K562 (cell line): ENCODE data around the gene KYAT1. TPM values are rescaled to one million over a fixed set of nuclear protein-coding genes. Genes with fewer than 3 reads are reported as not detected.

Experiments used
- ATAC-seq: fragments of 200-7000 bp; cut with Tn5 transposase; 3 replicates; pipeline ENCODE4 v1.9.1; 2020; ENCODE audit warnings: moderate library complexity
- BruUV-seq: library from RNA; stranded (reverse); fragments of 400-500 nt; replicated peaks from 2 replicates; lab custom pipeline; 2021; lab: Mats Ljungman, UMichigan
- CTCF ChIA-PET: fragments of 300-600 bp; formaldehyde crosslinking; extraction: SDS; loops from one replicate; lab custom pipeline; 2021; ENCODE audit warnings: low intra/inter-chr PET ratio; lab: Yijun Ruan, JAX
- POLR2A ChIA-PET: fragments of 300-600, 350-650 bp; sonication (Branson Sonifier 250); formaldehyde crosslinking; extraction: SDS; loops from one replicate; lab custom pipeline; 2021; ENCODE audit warnings: antibody characterized with exemption, inconsistent platforms; lab: Yijun Ruan, JAX
- DNase-seq, 4 experiments: peaks; one replicate each; pipeline versions ENCODE4 v3.0.0 to v3.0.0-alpha.2; 2011 to 2018; ENCODE audit warnings: low spot score in 3 of 4, mixed read lengths in 3 of 4; ENCODE audit errors: extremely low read depth in 1 of 4
- FAIRE-seq: peaks from 2 replicates; lab custom pipeline; 2011; peaks lifted over from hg19 to GRCh38; lab: Jason Lieb, UNC
- H2AFZ ChIP-seq: 2 replicates; pipeline ENCODE4 v1.6.0; 2011; ENCODE audit warnings: low read depth, low read length, control low read depth, inconsistent platforms
- H3K27ac ChIP-seq: fragments of 200-600 bp; 3 replicates; pipeline ENCODE4 v1.8.0; 2011; ENCODE audit warnings: low read depth, mild to moderate bottlenecking, control low read depth, inconsistent platforms, low read length, moderate library complexity, mixed read lengths; ENCODE audit errors: extremely low read depth
- H3K27me3 ChIP-seq, 2 experiments: fragments of 300-600 bp in 1 of 2; 2 replicates in 1 of 2; 3 replicates in 1 of 2; pipeline versions ENCODE4 v1.6.0 to v1.8.0; 2011; ENCODE audit warnings: inconsistent platforms in 2 of 2, low read length in 2 of 2, mild to moderate bottlenecking in 1 of 2, mixed read lengths in 1 of 2, moderate library complexity in 1 of 2; ENCODE audit not compliant: control insufficient read depth in 2 of 2, insufficient read depth in 2 of 2
- H3K36me3 ChIP-seq: fragments of 300-600 bp; 3 replicates; pipeline ENCODE4 v1.8.0; 2011; ENCODE audit warnings: mild to moderate bottlenecking, low read length, inconsistent platforms; ENCODE audit not compliant: control insufficient read depth, insufficient read depth
- H3K4me1 ChIP-seq, 2 experiments: fragments of 200-600 bp in 1 of 2; replicated peaks in 1 of 2; 2 replicates in 1 of 2; 3 replicates in 1 of 2; pipeline versions ENCODE4 v1.5.1 to v1.8.0; 2011; ENCODE audit warnings: inconsistent platforms in 2 of 2, low read length in 2 of 2, mild to moderate bottlenecking in 1 of 2, mixed read lengths in 1 of 2, moderate library complexity in 1 of 2; ENCODE audit not compliant: control insufficient read depth in 2 of 2, insufficient read depth in 2 of 2
- H3K4me2 ChIP-seq: 2 replicates; pipeline ENCODE4 v1.6.1; 2011; ENCODE audit warnings: low read length, control low read depth, inconsistent platforms, mixed read lengths; ENCODE audit not compliant: insufficient read depth
- H3K4me3 ChIP-seq: fragments of 200-600 bp; sonication (generic), shearing (Covaris generic); 2 replicates; pipeline ENCODE4 v1.5.1; 2016; ENCODE audit warnings: control low read depth, inconsistent platforms
- H3K79me2 ChIP-seq: fragments of 200-600 bp; 3 replicates; pipeline ENCODE4 v1.8.0; 2011; ENCODE audit warnings: low read length, inconsistent platforms; ENCODE audit not compliant: control insufficient read depth, insufficient read depth
- H3K9ac ChIP-seq, 2 experiments: 2 replicates each; pipeline versions ENCODE4 v1.6.0 to v1.6.1; 2011; ENCODE audit warnings: low read depth in 2 of 2, low read length in 2 of 2, control low read depth in 1 of 2, inconsistent platforms in 1 of 2, mild to moderate bottlenecking in 1 of 2, mixed read lengths in 1 of 2; ENCODE audit not compliant: insufficient read depth in 1 of 2
- H3K9me1 ChIP-seq: one replicate; pipeline ENCODE4 v1.6.0; 2011; ENCODE audit warnings: inconsistent platforms, mild to moderate bottlenecking, low read length, moderate library complexity; ENCODE audit not compliant: control insufficient read depth, insufficient read depth
- H3K9me3 ChIP-seq: replicated peaks from 2 replicates; pipeline ENCODE4 v1.5.1; 2011; ENCODE audit warnings: low read depth, low read length, inconsistent platforms; ENCODE audit not compliant: control insufficient read depth, insufficient read depth
- H4K20me1 ChIP-seq: replicated peaks from 2 replicates; pipeline ENCODE4 v1.6.1; 2011; ENCODE audit warnings: low read length, inconsistent platforms, mixed read lengths; ENCODE audit not compliant: control insufficient read depth, insufficient read depth
- ARID2 ChIP-seq: fragments of 450-650 bp; IDR thresholded peaks from 2 replicates; pipeline ENCODE4 v1.6.1; 2017; ENCODE audit warnings: antibody characterized with exemption, mild to moderate bottlenecking
- DMBX1 ChIP-seq: fragments of 250-450 bp; sonication (Bioruptor Pico); IDR thresholded peaks from 2 replicates; pipeline ENCODE4 v1.8.0; 2022; ENCODE audit warnings: inconsistent platforms, mild to moderate bottlenecking, moderate library complexity, borderline replicate concordance
- EP400 ChIP-seq: fragments of 450-650 bp; IDR thresholded peaks from 2 replicates; pipeline ENCODE4 v1.6.1; 2017; ENCODE audit warnings: antibody characterized with exemption, mild to moderate bottlenecking, moderate library complexity
- HLTF ChIP-seq: fragments of 450-650 bp; IDR thresholded peaks from 2 replicates; pipeline ENCODE4 v1.6.1; 2016
- HNRNPUL1 ChIP-seq: fragments of 200-400 bp; formaldehyde crosslinking; IDR thresholded peaks from 2 replicates; pipeline ENCODE4 v1.6.1; 2017; ENCODE audit warnings: low read length
- JUN ChIP-seq, 2 experiments: sonication (generic) in 1 of 2; formaldehyde crosslinking in 1 of 2; IDR thresholded peaks; 2 replicates each; pipeline versions ENCODE4 v1.6.1 to v1.8.0; 2012 to 2022; ENCODE audit warnings: borderline replicate concordance in 2 of 2, mild to moderate bottlenecking in 2 of 2, improper control_type of control experiment in 1 of 2, low read depth in 1 of 2, low read length in 1 of 2, missing genetic modification reagents in 1 of 2
- KLF10 ChIP-seq: fragments of 250-450 bp; sonication (Bioruptor Pico); IDR thresholded peaks from 2 replicates; pipeline ENCODE4 v1.6.1; 2021; ENCODE audit warnings: matching md5 sums
- LCOR ChIP-seq: sonication (generic); formaldehyde crosslinking; IDR thresholded peaks from 2 replicates; pipeline ENCODE4 v1.8.0; 2022; ENCODE audit warnings: mild to moderate bottlenecking, missing genetic modification reagents
- MTA2 ChIP-seq: fragments of 450-650 bp; IDR thresholded peaks from 2 replicates; pipeline ENCODE4 v1.6.1; 2016; ENCODE audit warnings: low read depth
- MTF1 ChIP-seq: fragments of 250-450 bp; sonication (Bioruptor Pico); IDR thresholded peaks from 2 replicates; pipeline ENCODE4 v1.9.0; 2021; ENCODE audit warnings: moderate library complexity, mild to moderate bottlenecking, inconsistent platforms, borderline replicate concordance
- NR4A1 ChIP-seq, 2 experiments: fragments of 250-450 bp in 1 of 2; fragments of 450-650 bp in 1 of 2; sonication (Bioruptor Pico) in 1 of 2; IDR thresholded peaks; 2 replicates each; pipeline versions ENCODE4 v1.4.0 to v1.6.1; 2016 to 2020; ENCODE audit warnings: mild to moderate bottlenecking in 2 of 2, missing compliant biosample characterization in 1 of 2, missing genetic modification characterization in 1 of 2, moderate library complexity in 1 of 2
- PATZ1 ChIP-seq: fragments of 250-450 bp; sonication (Bioruptor Pico); IDR thresholded peaks from 2 replicates; pipeline ENCODE4 v1.5.0; 2020; ENCODE audit warnings: mild to moderate bottlenecking, borderline replicate concordance
- PTTG1 ChIP-seq: fragments of 450-650 bp; IDR thresholded peaks from 2 replicates; pipeline ENCODE4 v1.6.1; 2016; ENCODE audit warnings: low read depth, mild to moderate bottlenecking, missing genetic modification characterization, missing compliant biosample characterization
- RAD21 ChIP-seq, 2 experiments: fragments of 250-450 bp in 1 of 2; fragments of 450-650 bp in 1 of 2; sonication (Bioruptor Pico) in 1 of 2; formaldehyde crosslinking in 1 of 2; IDR thresholded peaks in 1 of 2; conservative IDR thresholded peaks in 1 of 2; 2 replicates each; pipeline versions ENCODE4 v1.4.0 to v1.8.0; 2020 to 2022; ENCODE audit warnings: mild to moderate bottlenecking in 2 of 2, moderate library complexity in 1 of 2
- ZBED1 ChIP-seq: IDR thresholded peaks from 2 replicates; pipeline ENCODE4 v1.6.1; 2014
- ZC3H4 ChIP-seq: sonication (generic); formaldehyde crosslinking; IDR thresholded peaks from 2 replicates; pipeline ENCODE4 v1.9.0; 2021; ENCODE audit warnings: missing genetic modification reagents, borderline replicate concordance
- ZNF24 ChIP-seq: fragments of 450-650 bp; IDR thresholded peaks from 2 replicates; pipeline ENCODE4 v1.6.1; 2016
- ZNF57 ChIP-seq: fragments of 450-650 bp; formaldehyde crosslinking; IDR thresholded peaks from 2 replicates; pipeline ENCODE4 v1.4.0; 2020; ENCODE audit warnings: mild to moderate bottlenecking, moderate library complexity
- ZNF830 ChIP-seq: fragments of 250-450 bp; sonication (Bioruptor Pico); IDR thresholded peaks from 2 replicates; pipeline ENCODE4 v1.5.0; 2021; ENCODE audit warnings: mild to moderate bottlenecking
- ZSCAN32 ChIP-seq: fragments of 450-650 bp; formaldehyde crosslinking; IDR thresholded peaks from 2 replicates; pipeline ENCODE4 v1.4.0; 2020; ENCODE audit warnings: mild to moderate bottlenecking, moderate library complexity
- WGBS: fragments of 100-300 bp; shearing (Covaris generic); methylation state at CpG from one replicate; pipeline ENCODE4 v1.1.6; 2016; ENCODE audit warnings: low coverage, mixed read lengths; ENCODE audit not compliant: insufficient coverage; ENCODE audit errors: missing lambda C conversion rate; 5-methylcytosine and 5-hydroxymethylcytosine counted together
- in situ Hi-C: fragments of 300-500 bp; cut with MboI; formaldehyde crosslinking; loops from 4 replicates; pipeline ENCODE4 v1.15.0; 2018; ENCODE audit warnings: inconsistent platforms, mixed read lengths
- intact Hi-C: fragments of 100-400 bp; cut with micrococcal nuclease; formaldehyde crosslinking; loops from 2 replicates; pipeline ENCODE4 v1.14.2; 2022
- polyA plus RNA-seq, 8 experiments: library from polyadenylated mRNA; depleted of rRNA in 4 of 8; stranded (reverse) in 5 of 8; unstranded in 3 of 8; fragments of >200 nt; fragmentation: Nextera tagmentation in 2 of 8; fragmentation: Illumina TruSeq in 1 of 8; extraction: Ambion mirVana in 2 of 8; extraction: Trizol in 1 of 8; gene quantifications; 2 replicates each; pipeline versions ENCODE4 v1.2.1 to v1.2.3, GENCODE V29; 2011 to 2014; ENCODE audit warnings: inconsistent platforms in 1 of 8, missing spikeins in 1 of 8
- total RNA-seq, 7 experiments: library from RNA; depleted of rRNA in 6 of 7; stranded (reverse); fragments of >200 nt in 6 of 7; fragmentation: Illumina TruSeq in 2 of 7; extraction: Trizol in 2 of 7; gene quantifications; 2 replicates each; pipeline versions ENCODE4 v1.2.1 to v1.2.3, GENCODE V29; 2011 to 2021; ENCODE audit warnings: low replicate concordance in 1 of 7

Gene KYAT1
- total and polyA plus RNA-seq, 9 of the 15 experiments (the other 6 are each of a cell fraction or from before 2014, with no cell fraction given) = 6.4 to 16.8 (median 11.1) TPM

GRCh38 chr9:128840524-128840923, 41.2 kb downstream of the KYAT1 start (continued):
- TF ChIP-seq HLTF (no peak), KLF10 (CRISPR knock-in tag) (no peak), ARID2 (no peak), ZBED1 (no peak), HNRNPUL1 (no peak), LCOR (CRISPR knock-in tag) (no peak), ZNF24 (no peak), MTF1 (CRISPR knock-in tag) (no peak)
- TF ChIP-seq, all 486 proteins: peak for 0

GRCh38 chr9:128838338-128838737, 43.4 kb downstream of the KYAT1 start:
- ATAC-seq = no peak
- TF ChIP-seq DMBX1 (CRISPR knock-in tag) (no peak), EP400 (no peak), NR4A1 (CRISPR knock-in tag; IDR thresholded peaks at IDR 0.05) (no peak), NR4A1 (tag; IDR thresholded peaks at IDR 0.05) (no peak), MTA2 (no peak), ZSCAN32 (CRISPR knock-in tag) (no peak), RAD21 (CRISPR knock-in tag; conservative IDR thresholded peaks at IDR 0.05 in 1 of 2, IDR thresholded peaks at IDR 0.05 in 1 of 2) (no peak), JUN (IDR thresholded peaks at IDR 0.05; ENCODE audit: borderline replicate concordance, low read depth, low read length) (no peak), JUN (CRISPR knock-in tag; IDR thresholded peaks at IDR 0.05; ENCODE audit: borderline replicate concordance) (no peak), PATZ1 (no peak), ZC3H4 (CRISPR knock-in tag) (no peak), ZNF57 (CRISPR knock-in tag) (no peak), ZNF830 (no peak), PTTG1 (no peak)

More at GRCh38 chr9:128838338-128838737, 43.4 kb downstream of the KYAT1 start:
- Histone ChIP-seq H4K20me1 (no peaks in the 10 kb centered on the region), H3K4me3 (no peak overlapping the region), H3K9me3 (no peaks in the 10 kb centered on the region), H3K36me3 (peaks cover 21% of the 10 kb centered on the region; the same call in 2 of the 3 replicates), H3K9me1 (no peaks in the 10 kb centered on the region), H3K27ac (no peak overlapping the region), H3K4me2 (no peak overlapping the region), H3K9ac (peak overlapping the region in 1 of 2 experiments; percentile 78; a peak in 2 of 4 replicates), H3K4me1 (peaks cover 0 to 5% of the 10 kb centered on the region in 2 experiments; a peak in 2 of 5 replicates), H2AFZ (no peak overlapping the region), H3K27me3 (no peaks in the 10 kb centered on the region), H3K79me2 (no peaks in the 10 kb centered on the region)
- ChIA-PET CTCF (no interaction called here), POLR2A (interaction anchor here (1.0 kb wide), 1 partner anchor 105 kb away, joined by 6 read pairs; no protein-coding TSS in a partner anchor)
- in situ Hi-C loops (no loop called here), intact Hi-C loops (no loop called here)
- BruUV-seq = no TSS peak
- WGBS = 69% methylated on average over 3 of the region's 3 CpGs
- FAIRE-seq (no peak), DNase-seq (peak in 3 of 4 experiments; percentile 4 to 7 (median 6))
